SK-N-MC (cell line): ENCODE results near the gene H1-8.

ENCODE experiments used
- EZH2 ChIP-seq: fragments of 200-600 bp; sonication (generic); IDR thresholded peaks from one replicate; pipeline ENCODE4 v1.6.1; 2017; ENCODE audit warnings: antibody characterized with exemption
- POLR2AphosphoS5 ChIP-seq: IDR thresholded peaks from 2 replicates; pipeline ENCODE4 v1.6.1; 2012; ENCODE audit warnings: mild to moderate bottlenecking, low read depth, low read length, borderline replicate concordance

- TF ChIP-seq POLR2AphosphoS5 (no peak), EZH2 (no peak)
These were observed 28.4 kb upstream of the H1-8 start for GRCh38 chr3:129514563-129514962.
